Heart right ventricle (tissue), 16 donors: Measurements from ENCODE around the gene ZBP1. TPM values are rescaled to one million over a fixed set of nuclear protein-coding genes. Genes with fewer than 3 reads are reported as not detected.

Source experiments
- ATAC-seq, 8 donors: fragments of 200-7000 bp; cut with Tn5 transposase; one replicate each; pipeline ENCODE4 v1.9.1; 2020; ENCODE audit warnings: mild to moderate bottlenecking in 8 of 8, moderate library complexity in 8 of 8, moderate number of reproducible peaks in 1 of 8
- DNase-seq, 2 donors: peaks; one replicate each; pipeline ENCODE4 v3.0.0-alpha.2; 2020
- H3K27ac ChIP-seq, 10 donors: fragments of 200-600 bp; sonication (generic) in 2 of 10; one replicate each; pipeline versions ENCODE4 v1.5.0 to v1.8.0; 2020 to 2022; ENCODE audit warnings: mild to moderate bottlenecking in 3 of 10
- H3K27me3 ChIP-seq, 7 donors: fragments of 200-600 bp; one replicate each; pipeline ENCODE4 v1.8.0; 2021 to 2022; ENCODE audit warnings: mild to moderate bottlenecking in 2 of 7
- H3K36me3 ChIP-seq, 9 donors: fragments of 200-600 bp; sonication (generic) in 1 of 9; one replicate each; pipeline versions ENCODE4 v1.5.0 to v1.8.0; 2020 to 2022; ENCODE audit warnings: mild to moderate bottlenecking in 2 of 9
- H3K4me1 ChIP-seq, 9 donors: fragments of 200-600 bp; sonication (generic) in 1 of 9; one replicate each; pipeline versions ENCODE4 v1.5.0 to v1.8.0; 2020 to 2022; ENCODE audit warnings: mild to moderate bottlenecking in 4 of 9
- H3K4me3 ChIP-seq, 10 donors: fragments of 200-600 bp; sonication (generic) in 2 of 10; one replicate each; pipeline versions ENCODE4 v1.5.0 to v1.8.0; 2020 to 2022; ENCODE audit warnings: mild to moderate bottlenecking in 7 of 10, moderate library complexity in 2 of 10
- H3K9me3 ChIP-seq, 11 donors: fragments of 200-600 bp in 10 of 11; sonication (generic) in 2 of 11; one replicate each; pipeline versions ENCODE4 v1.5.0 to v1.8.0; 2013 to 2022; ENCODE audit warnings: mild to moderate bottlenecking in 2 of 11, control low read depth in 1 of 11, moderate library complexity in 1 of 11
- WGBS, 2 donors: extraction: QIAGEN DNeasy Blood & Tissue Kit; methylation state at CpG; one replicate each; pipeline ENCODE4 v1.1.7; 2013; ENCODE audit warnings: inconsistent platforms in 1 of 2; 5-methylcytosine and 5-hydroxymethylcytosine counted together
- intact Hi-C, 10 donors: fragments of 100-400 bp; cut with DNase I; formaldehyde crosslinking; loops; one replicate each; pipeline versions ENCODE4 v1.11.1 to v1.14.2; 2022
- polyA plus RNA-seq, 2 donors: library from polyadenylated mRNA; stranded (reverse); fragments of 200-250 nt; gene quantifications; one replicate each; pipeline ENCODE4 v1.2.3, GENCODE V29; 2013
- total RNA-seq, 10 donors: library from RNA; stranded (reverse); fragmentation: NEBNext Ultra II Directional in 3 of 10; extraction: Animal tissue kit (Norgen Biotek cat#: 25700) in 3 of 10; gene quantifications; one replicate each; pipeline versions ENCODE4 v1.2.1 to v1.2.4, GENCODE V29; 2021 to 2023
- TF ChIP-seq, protein P1 (sequence below), 9 donors: fragments of 200-600 bp; sonication (generic) in 2 of 9; IDR thresholded peaks; one replicate each; pipeline versions ENCODE4 v1.5.0 to v1.8.0; 2021 to 2022; ENCODE audit warnings: antibody characterized with exemption in 9 of 9, mild to moderate bottlenecking in 5 of 9, moderate library complexity in 1 of 9
- donor health status: Arrhythmogenic right ventricular cardiomyopathy.
- donor health status: ischemic (EF 13 %, LVEDD 7.1; RV severe dilation, severe dysfunction).
- donor health status: healthy with polysubstance abuse.
- donor health status: DM: no; HTN: yes; CAD: no.
- donor health status: DM: no; HTN: no; CAD: no.
- donor health status: ischemic (EF 25% LVEDD 6.9; RV normal size, moderate dysfunction).
- donor health status: ischemic (EF 25% LVEDD 5.7; RV mildly dilated, moderate dysfunction).
- donor health status: healthy.
- donor health status: DM: yes; HTN: yes; CAD: no.
- donor health status: Ischemic cardiomyopathy.
- donor health status: ischemic (EF 35%, LVEDD 5.7; RV mildly dilated, moderate dysfunction).
- donor health status: nonischemic (EF 11% LVEDD 7.7; RV severe dilation, severe dysfunction).
- donor health status: DM: yes; HTN: yes; CAD: no.
- donor health status: PGD.
- donor health status: ischemic (EF 29% LVEDD 5.4; RV normal size, mild dysfunction).
- donor health status: nonischemic (EF 23%, LVEDD 6.1; RV moderate dilation, normal function).

The ZBP1 gene
- total and polyA plus RNA-seq, 12 donors: 0.13 to 1.2 (median 0.31) TPM; not detected in 2

DNA sequence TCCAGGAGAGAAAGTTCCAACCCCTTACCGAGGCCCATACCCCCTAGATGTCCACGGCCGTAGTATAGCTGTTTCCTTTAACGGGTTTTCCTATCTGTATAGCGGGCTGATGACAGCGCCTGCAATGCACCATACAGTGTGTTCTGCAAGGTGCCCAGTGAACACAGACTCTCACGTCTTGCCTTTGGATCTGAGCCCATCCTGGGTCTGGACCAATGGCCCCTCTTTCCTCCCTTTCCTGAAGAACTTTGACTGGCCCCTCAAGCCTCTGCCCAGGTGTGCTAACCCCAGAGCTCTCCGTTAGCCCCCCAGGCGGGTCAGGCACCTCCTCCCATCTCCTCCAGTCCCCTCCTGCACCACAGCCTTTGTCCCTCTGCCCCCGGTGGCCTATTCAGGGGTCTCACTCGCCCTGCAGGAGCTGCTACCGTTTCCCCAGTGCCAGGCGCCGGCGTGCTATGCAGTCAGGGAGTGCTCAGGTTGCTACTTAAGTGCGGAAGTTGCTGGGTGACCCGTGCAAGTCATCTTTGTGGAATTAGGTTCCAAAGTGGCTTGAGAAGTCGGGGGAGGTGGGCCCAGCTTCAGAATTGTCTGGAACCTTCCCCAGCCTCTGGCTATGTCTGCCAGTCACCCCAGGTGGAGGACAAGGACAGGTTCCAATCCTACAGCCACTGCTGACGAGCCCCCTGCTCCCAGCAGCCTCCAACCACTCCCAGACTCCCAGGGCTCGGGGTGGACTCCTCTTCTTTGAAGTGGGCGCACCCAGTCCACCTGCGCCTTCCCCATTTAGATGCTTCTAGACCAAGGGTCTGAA, 35.0 kb upstream of the ZBP1 start:
- peak in 1 of 2 donors; percentile 3 for DNase-seq
- TF ChIP-seq, protein P1, sequence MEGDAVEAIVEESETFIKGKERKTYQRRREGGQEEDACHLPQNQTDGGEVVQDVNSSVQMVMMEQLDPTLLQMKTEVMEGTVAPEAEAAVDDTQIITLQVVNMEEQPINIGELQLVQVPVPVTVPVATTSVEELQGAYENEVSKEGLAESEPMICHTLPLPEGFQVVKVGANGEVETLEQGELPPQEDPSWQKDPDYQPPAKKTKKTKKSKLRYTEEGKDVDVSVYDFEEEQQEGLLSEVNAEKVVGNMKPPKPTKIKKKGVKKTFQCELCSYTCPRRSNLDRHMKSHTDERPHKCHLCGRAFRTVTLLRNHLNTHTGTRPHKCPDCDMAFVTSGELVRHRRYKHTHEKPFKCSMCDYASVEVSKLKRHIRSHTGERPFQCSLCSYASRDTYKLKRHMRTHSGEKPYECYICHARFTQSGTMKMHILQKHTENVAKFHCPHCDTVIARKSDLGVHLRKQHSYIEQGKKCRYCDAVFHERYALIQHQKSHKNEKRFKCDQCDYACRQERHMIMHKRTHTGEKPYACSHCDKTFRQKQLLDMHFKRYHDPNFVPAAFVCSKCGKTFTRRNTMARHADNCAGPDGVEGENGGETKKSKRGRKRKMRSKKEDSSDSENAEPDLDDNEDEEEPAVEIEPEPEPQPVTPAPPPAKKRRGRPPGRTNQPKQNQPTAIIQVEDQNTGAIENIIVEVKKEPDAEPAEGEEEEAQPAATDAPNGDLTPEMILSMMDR (IDR thresholded peaks at IDR 0.05): no peak
- H3K27me3 ChIP-seq: no peaks in the 10 kb centered on the region
- no peaks in the 10 kb centered on the region for H3K9me3 ChIP-seq
- H3K4me3 ChIP-seq: no peak overlapping the region
- peaks cover 0 to 83% (median 19%) of the 10 kb centered on the region in 9 donors for H3K36me3 ChIP-seq
- WGBS, 2 donors: 88 to 90% methylated on average over 22 of the region's 22 CpGs
- no peak overlapping the region for H3K27ac ChIP-seq
- ATAC-seq: no peak
- peaks cover 0 to 22% (median 9%) of the 10 kb centered on the region in 9 donors for H3K4me1 ChIP-seq
- intact Hi-C loops: loop anchor here (1.0 to 10.0 kb wide), 13 partner anchors 53 to 530 kb away; no protein-coding TSS in a partner anchor

DNA sequence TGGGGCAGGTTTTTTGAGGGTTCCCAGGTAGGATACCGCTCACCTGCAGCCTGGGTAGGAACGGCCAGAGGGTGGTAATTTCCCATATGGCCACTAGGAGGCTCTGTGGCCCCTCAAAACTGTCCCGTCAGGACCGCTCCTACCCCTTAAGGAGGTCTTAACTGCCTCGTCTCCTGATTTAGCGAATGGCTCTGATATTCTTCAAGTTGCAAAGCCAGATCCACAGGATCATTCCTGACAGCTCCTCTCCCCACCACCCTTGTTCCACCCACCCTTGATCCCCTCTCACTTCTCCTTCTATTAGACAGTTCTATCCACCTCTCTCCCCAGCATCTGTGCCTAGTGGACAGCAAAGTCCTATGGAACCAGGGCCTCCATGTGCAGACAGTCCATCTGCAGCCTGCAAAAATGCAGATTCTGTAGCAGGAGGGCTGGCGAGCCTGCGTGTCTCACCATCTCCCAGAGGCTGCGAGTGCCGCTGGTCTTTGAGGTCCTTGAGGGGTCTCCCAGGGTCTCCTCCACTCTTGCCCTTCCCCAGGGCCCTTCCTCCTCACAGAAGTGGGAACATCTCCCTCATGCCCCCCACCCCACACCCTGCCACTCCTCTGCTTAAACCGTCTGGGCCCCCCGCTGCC, 34.3 kb upstream of the ZBP1 start:
- Histone ChIP-seq H3K4me3 (no peak overlapping the region), H3K36me3 (peaks cover 0 to 88% (median 19%) of the 10 kb centered on the region in 9 donors), H3K27me3 (no peaks in the 10 kb centered on the region), H3K4me1 (peaks cover 0 to 22% (median 9%) of the 10 kb centered on the region in 9 donors), H3K27ac (no peak overlapping the region), H3K9me3 (no peaks in the 10 kb centered on the region)
- peak; percentile 54 to 82 (median 75) for ATAC-seq
- intact Hi-C loops: loop anchor here in 9 of 10 donors (1.0 to 10.0 kb wide), 12 partner anchors 52 to 530 kb away; no protein-coding TSS in a partner anchor
- TF ChIP-seq, protein P1 (IDR thresholded peaks at IDR 0.05): peak; percentile 76 to 96 (median 91)
- 37 to 38% methylated on average over 12 of the region's 12 CpGs for WGBS, 2 donors
- peak in 1 of 2 donors; percentile 50 for DNase-seq

DNA sequence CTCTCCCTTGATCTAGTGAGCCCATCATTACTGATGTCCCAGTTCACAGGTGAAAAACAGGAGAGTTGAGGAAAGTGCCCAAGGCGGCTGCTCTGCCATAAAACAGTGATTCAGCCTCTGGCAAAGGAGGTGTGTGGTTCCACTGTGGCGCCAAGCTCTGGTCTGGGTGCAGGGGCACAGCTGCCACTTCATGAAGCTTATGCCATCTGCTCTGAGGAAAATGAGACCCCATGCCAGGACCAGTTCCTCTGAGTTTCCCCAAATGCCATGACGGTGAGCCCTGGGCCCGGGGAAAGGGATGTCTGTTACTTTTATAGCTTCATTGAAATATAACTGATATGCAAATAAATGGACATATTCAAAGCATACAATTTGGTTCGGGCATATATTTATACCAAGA, 33.7 kb upstream of the ZBP1 start:
- peak in 1 of 2 donors; percentile 2 for DNase-seq
- TF ChIP-seq, protein P1 (IDR thresholded peaks at IDR 0.05): no peak
- no peaks in the 10 kb centered on the region for H3K9me3 ChIP-seq
- 60 to 63% methylated on average over 5 of the region's 5 CpGs for WGBS, 2 donors
- no peak overlapping the region for H3K4me3 ChIP-seq
- H3K36me3 ChIP-seq: peaks cover 0 to 86% (median 19%) of the 10 kb centered on the region in 9 donors
- intact Hi-C loops: loop anchor here in 9 of 10 donors (1.0 to 10.0 kb wide), 12 partner anchors 52 to 531 kb away; no protein-coding TSS in a partner anchor
- ATAC-seq: no peak
- no peaks in the 10 kb centered on the region for H3K27me3 ChIP-seq
- peaks cover 0 to 22% (median 9%) of the 10 kb centered on the region in 9 donors for H3K4me1 ChIP-seq
- H3K27ac ChIP-seq: no peak overlapping the region

DNA sequence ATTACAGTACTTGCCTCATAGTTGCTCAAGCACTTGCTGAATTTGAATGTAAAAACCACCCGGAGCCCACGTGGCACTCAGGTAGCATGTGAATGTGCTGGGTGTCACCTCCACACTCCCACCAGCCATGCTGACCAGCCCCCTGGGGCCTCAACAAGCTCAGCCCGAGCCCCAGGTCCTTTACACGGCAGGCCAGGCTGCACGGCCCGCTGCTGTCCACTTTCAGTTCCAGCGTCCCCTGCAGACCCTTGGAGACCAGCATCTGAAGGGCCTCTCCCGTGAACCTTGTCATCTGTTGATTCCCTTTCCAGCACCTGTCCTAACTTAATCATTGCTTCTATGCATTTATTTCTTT, 33.3 kb upstream of the ZBP1 start:
- Histone ChIP-seq H3K36me3 (peaks cover 0 to 82% (median 19%) of the 10 kb centered on the region in 9 donors), H3K27ac (no peak overlapping the region), H3K4me1 (peaks cover 0 to 22% (median 9%) of the 10 kb centered on the region in 9 donors), H3K9me3 (no peaks in the 10 kb centered on the region), H3K4me3 (no peak overlapping the region), H3K27me3 (no peaks in the 10 kb centered on the region)
- DNase-seq: peak in 1 of 2 donors; percentile 2
- TF ChIP-seq, protein P1 (IDR thresholded peaks at IDR 0.05): no peak
- intact Hi-C loops: loop anchor here in 7 of 10 donors (5.0 to 10.0 kb wide), 9 partner anchors 51 to 531 kb away; no protein-coding TSS in a partner anchor
- 90 to 92% methylated on average over 8 of the region's 8 CpGs for WGBS, 2 donors
- no peak for ATAC-seq
